AG10803 (cell line): ENCODE data around the gene ATP1A2.

Experiments
- DNase-seq: peaks from one replicate; pipeline ENCODE4 v3.0.0; 2010; ENCODE audit warnings: low read depth
- H3K4me3 ChIP-seq: 2 replicates; pipeline ENCODE4 v1.5.1; 2011; ENCODE audit warnings: mild to moderate bottlenecking, low read length, control low read depth
- TF ChIP-seq, protein P1 (sequence below): conservative IDR thresholded peaks from 2 replicates; pipeline ENCODE4 v1.5.1; 2011; ENCODE audit warnings: mild to moderate bottlenecking, low read length, control low read depth, inconsistent platforms

The ATP1A2 gene

DNA sequence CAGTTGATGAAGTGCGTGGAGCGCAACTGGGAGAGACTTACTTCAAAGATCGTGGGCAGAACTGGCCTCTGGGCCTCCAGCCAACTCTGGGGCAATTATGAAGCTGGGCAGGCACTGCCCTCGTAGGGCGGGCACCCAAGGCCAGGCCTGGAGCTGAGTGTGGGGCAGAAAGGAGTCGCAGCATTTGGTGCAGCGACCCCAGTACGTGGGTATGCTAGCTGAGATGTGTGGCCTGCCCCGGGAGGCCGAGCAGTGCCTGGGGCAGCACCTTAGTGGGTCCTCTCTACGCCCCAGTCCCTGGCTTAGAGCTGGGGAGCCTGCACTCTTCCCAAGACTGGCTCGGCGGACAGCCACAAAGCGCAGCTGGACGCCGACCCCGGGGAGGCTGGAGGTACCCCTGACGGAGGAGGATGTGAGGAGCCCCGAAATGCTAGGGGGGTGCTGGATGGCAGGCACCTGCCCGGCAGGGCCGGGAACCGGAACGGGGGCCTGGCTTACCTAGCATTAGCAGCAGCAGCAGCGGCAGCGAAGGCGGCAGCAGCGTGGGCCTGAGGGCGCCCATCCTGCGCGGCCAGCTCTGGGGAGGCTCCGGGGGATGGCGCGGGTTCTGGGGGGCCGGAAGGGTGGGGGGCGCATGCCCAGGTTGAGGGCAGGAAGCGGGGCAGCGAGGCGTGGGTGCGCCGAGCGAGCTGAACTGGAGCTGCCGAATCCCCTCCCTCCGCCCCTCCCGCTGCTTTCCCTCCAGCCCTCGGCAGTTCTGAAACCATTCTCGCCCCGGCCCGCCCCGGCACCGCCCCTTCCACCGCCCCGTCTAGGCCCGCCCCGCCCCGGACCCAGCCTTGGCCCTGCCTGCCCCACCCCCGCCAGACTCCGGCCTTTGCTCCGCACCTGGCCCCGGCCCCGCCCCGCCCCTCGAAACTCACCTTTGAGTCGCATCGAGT, 17.4 kb upstream of the ATP1A2 start, which contains the start of gene IGSF8:
Gene IGSF8, minus strand, starts transcription at position 709 of the 941 bp plus-strand sequence. Its CDS starts 147 bp downstream, at position 562.
- peak; percentile 74 for DNase-seq
- H3K4me3 ChIP-seq: peak within 1 kb of the TSS; percentile 75
- TF ChIP-seq, protein P1, sequence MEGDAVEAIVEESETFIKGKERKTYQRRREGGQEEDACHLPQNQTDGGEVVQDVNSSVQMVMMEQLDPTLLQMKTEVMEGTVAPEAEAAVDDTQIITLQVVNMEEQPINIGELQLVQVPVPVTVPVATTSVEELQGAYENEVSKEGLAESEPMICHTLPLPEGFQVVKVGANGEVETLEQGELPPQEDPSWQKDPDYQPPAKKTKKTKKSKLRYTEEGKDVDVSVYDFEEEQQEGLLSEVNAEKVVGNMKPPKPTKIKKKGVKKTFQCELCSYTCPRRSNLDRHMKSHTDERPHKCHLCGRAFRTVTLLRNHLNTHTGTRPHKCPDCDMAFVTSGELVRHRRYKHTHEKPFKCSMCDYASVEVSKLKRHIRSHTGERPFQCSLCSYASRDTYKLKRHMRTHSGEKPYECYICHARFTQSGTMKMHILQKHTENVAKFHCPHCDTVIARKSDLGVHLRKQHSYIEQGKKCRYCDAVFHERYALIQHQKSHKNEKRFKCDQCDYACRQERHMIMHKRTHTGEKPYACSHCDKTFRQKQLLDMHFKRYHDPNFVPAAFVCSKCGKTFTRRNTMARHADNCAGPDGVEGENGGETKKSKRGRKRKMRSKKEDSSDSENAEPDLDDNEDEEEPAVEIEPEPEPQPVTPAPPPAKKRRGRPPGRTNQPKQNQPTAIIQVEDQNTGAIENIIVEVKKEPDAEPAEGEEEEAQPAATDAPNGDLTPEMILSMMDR: no peak

DNA sequence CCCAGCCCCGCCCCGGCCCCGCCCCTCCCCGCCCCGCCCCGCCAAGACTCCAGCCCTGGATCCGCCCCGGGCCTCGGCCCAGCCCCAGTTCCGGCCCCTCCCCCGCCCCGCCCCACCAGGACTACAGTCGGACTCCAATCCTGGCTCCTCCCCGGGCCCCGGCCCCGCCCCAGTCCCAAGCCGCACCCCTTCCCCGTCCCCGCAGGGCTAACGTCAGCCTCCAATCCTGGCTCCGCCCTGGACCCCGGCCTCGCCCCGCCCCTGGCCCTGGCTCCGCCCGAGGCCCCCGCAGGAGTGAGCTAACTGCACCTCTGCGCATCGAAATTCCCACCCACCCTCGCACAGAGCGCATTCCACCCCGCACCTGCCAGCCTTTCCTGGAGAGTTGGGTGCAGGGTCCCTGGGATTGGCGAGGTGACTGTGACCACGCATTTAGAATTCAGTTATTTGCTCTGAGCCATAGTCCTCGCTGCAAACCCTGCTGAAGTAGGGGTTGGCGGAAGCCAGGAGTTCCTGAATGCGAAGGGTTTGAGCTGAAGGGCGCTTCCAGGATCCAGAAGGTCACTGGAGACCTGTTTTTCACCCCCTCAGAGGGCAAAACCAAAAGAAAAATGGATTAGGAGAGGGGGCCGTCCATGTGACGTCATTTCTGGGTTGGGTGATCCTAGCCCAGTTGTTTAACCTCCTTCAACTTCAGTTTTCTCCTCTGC, 16.6 kb upstream of the ATP1A2 start:
- DNase-seq: peak; percentile 91
- peak overlapping the region; percentile 73 for H3K4me3 ChIP-seq
- TF ChIP-seq, protein P1: no peak

DNA sequence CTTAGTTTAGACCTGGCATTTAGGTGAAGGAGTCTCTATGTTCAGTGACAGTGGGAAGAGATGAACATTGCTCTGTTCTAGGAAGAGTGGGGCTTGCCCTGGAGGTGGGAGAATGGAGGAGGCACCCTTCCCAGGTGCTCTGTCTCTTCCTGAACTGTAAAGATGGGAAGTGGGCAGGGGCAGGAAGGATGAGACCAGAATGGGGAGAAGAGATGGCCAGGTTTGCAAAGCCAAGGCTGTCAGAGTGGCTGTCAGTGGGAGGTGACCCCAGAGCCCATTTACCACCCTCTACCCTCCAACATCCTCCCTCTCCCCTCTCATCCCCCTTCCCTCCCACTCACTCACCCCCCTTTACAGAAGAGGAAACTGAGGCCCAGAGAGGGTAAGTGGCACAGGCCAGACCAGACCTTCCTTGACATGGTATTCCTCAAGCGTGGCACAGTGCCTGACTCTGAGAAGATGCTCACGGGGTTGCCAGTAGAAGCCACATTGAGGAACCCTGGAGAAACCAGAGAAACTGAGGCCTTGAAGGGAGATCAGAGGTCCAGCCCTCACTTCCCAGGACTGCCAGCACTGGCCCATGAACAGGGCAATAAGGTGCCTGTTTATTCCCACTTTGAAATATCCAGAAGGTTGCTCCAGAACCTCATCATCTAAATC, 15.7 kb upstream of the ATP1A2 start:
- no peak overlapping the region for H3K4me3 ChIP-seq
- TF ChIP-seq, protein P1: no peak
- no peak for DNase-seq

DNA sequence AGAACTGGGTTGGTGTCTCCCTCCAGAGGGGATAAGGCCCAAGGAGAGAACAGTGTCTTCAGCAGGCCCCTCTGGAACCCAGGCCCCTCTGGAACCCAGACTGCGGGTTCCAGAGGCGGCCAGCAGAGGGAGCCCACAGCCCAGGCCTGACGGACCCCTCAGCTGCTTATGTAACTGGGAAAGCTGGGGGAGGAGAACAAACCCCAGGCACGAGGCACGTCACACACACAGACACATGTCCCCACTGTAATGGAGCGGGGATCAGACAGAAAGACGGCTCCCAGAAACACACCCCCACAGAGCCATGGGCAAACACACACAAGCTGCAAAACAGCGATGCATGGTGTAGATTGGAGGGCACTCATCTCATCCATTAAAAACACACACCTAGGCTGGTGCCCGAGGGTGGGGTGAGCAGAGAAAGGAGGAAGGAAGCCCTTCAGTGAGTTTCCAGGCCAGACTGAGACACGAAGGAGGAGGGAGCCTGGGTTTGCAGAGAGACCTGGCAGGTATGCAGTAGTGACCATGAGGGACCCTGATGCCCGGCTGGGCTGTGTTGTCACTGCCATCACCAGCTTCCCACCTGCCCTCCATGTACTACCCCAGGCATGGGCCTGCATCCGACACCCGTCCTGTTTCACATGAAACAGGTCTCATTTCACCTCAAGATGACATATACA, 14.4 kb upstream of the ATP1A2 start:
- peak; percentile 75 for DNase-seq
- H3K4me3 ChIP-seq: peak overlapping the region; percentile 17; the same call in 1 of the 2 replicates
- TF ChIP-seq, protein P1: peak; percentile 86

DNA sequence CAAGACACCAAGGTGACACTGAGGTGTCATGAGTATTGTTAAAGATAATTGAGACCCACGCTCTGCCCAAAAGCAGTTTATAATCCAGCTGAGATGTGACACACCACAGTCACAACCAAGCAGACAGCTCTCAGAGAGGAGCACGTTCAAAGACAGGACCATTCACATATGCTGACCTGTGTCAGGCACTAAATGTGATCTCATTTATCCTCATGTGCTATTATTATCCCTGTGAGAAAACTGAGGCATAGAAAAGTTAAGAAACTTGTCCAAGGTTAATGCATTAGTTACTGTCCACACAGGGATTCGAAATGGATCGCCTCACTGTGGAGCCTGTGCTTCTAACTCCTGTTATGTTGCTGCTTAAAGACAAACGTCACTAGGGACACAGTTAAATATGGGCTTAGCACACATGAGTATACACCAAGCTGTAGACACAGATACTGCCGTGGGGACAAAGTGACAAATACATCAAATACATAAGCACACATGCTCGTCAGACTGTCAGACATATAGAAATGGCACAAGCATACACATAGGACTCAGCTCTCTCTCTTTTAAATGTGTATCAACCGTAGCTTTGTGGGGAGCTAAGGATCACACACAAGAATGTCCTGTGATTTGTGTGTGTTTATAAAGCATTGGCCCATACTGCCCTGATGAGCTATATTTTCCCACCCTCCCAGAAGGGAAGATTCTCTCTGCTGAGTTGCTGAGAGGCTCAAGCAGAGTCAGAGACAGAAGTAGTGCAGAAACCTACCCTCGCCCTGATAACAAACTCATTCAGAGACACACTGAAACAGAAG, 13.6 kb upstream of the ATP1A2 start:
- DNase-seq: no peak
- TF ChIP-seq, protein P1: no peak
- no peak overlapping the region for H3K4me3 ChIP-seq
